AG10803 (cell line): ENCODE results near the gene WDR49.

Experiments used
- DNase-seq: peaks from one replicate; pipeline ENCODE4 v3.0.0; 2010; ENCODE audit warnings: low read depth
- H3K4me3 ChIP-seq: 2 replicates; pipeline ENCODE4 v1.5.1; 2011; ENCODE audit warnings: mild to moderate bottlenecking, low read length, control low read depth
- TF ChIP-seq, protein P1 (sequence below): conservative IDR thresholded peaks from 2 replicates; pipeline ENCODE4 v1.5.1; 2011; ENCODE audit warnings: mild to moderate bottlenecking, low read length, control low read depth, inconsistent platforms

Gene WDR49

DNA sequence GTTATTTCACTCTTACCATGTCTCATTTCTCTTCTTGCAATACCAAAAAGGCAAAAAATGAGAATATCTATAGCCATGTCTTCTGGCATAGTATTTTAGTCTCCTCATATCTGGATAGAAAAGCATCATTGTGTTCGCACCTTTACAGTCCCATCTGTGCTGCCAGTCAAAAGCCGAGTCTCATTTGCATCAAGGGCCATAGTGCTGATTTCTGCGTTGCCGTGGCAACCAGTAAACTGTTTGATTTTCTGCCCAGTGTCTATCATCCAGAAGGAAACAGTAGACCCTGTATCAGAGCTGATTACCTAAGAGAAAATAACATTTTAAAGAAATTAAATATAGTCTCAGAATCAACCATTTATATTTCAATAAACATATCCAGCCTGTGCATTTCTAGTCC lies 93.8 kb downstream of the WDR49 start:
- no peak overlapping the region for H3K4me3 ChIP-seq
- no peak for DNase-seq
- TF ChIP-seq, protein P1, sequence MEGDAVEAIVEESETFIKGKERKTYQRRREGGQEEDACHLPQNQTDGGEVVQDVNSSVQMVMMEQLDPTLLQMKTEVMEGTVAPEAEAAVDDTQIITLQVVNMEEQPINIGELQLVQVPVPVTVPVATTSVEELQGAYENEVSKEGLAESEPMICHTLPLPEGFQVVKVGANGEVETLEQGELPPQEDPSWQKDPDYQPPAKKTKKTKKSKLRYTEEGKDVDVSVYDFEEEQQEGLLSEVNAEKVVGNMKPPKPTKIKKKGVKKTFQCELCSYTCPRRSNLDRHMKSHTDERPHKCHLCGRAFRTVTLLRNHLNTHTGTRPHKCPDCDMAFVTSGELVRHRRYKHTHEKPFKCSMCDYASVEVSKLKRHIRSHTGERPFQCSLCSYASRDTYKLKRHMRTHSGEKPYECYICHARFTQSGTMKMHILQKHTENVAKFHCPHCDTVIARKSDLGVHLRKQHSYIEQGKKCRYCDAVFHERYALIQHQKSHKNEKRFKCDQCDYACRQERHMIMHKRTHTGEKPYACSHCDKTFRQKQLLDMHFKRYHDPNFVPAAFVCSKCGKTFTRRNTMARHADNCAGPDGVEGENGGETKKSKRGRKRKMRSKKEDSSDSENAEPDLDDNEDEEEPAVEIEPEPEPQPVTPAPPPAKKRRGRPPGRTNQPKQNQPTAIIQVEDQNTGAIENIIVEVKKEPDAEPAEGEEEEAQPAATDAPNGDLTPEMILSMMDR, result no peak

- TF ChIP-seq, protein P1, result no peak
- H3K4me3 ChIP-seq, result no peak overlapping the region
- no peak for DNase-seq
Measured at GRCh38 chr3:167554898-167555297, 98.8 kb downstream of the WDR49 start.

DNA sequence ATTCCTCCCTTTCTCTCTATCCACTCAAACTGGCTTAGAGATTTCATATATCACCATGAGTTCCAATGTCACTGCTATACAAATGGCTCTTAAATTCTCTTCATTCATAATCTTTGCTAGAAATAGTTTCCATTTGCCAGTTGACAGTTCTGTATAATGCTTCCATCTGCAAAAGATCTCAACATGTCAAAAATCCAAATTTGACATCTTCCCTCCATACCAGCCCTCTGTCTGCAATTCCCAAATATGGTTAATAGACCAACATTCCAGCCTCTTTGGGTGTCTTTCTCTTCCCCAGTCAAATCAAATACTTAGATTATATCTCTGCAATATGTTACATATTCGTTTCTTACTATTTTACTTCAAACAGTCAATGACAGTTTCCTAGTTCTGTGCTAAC lies 115.7 kb downstream of the WDR49 start:
- TF ChIP-seq, protein P1, result no peak
- no peak overlapping the region for H3K4me3 ChIP-seq
- no peak for DNase-seq

DNA sequence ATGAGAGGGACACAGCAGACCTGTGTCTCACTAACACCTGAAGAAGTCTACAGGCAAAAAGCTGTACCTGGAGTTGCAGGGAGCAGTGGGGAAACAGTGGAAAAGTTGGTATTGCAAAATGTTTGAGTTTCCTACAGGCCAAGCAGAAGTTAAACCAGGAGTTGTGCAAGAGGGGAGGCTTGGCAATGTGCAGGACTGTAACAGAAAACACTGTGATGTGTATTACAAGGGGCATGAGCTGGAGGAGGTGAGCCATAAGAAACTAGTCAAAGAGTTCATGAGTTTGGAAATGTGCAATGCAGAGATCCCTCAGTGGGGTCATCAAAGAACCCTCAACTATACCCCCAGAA lies 132.8 kb downstream of the WDR49 start:
- TF ChIP-seq, protein P1, result no peak
- H3K4me3 ChIP-seq, result no peak overlapping the region
- DNase-seq, result no peak

DNA sequence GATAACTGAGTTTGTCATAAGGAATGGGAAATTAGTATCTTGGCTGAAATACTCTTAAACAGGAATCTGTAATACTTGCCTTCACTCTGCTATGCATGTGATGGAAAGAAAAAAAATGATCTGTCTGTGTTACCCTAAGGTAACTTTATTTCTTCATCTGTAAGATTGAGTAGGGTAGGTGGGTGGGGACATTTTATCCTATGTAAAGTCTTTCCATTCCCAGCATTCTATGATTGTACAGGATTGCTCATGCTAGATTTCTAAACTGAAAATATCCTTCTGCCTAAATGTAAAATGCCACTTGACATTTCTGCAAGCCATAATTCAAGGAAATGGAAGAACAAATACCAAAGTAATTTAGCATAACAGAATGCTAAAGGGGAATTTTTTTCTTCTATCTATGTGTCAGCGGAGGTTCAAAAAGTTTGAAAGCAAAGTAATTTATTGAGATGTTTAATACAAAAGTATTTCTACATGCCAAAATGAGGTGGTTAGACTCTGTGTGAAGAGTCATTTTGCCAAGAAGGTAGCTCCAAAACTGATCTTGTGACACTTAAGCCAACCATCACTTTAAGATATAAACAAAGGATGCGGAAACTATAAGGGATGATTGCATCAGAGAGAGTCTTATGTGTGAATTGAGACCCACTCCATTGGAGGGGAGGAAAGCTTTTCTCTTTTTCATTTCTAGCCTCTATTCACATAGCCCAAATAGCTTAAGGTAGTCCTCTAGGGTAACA lies 133.3 kb downstream of the WDR49 start:
- TF ChIP-seq, protein P1, result no peak
- no peak overlapping the region for H3K4me3 ChIP-seq
- no peak for DNase-seq

DNA sequence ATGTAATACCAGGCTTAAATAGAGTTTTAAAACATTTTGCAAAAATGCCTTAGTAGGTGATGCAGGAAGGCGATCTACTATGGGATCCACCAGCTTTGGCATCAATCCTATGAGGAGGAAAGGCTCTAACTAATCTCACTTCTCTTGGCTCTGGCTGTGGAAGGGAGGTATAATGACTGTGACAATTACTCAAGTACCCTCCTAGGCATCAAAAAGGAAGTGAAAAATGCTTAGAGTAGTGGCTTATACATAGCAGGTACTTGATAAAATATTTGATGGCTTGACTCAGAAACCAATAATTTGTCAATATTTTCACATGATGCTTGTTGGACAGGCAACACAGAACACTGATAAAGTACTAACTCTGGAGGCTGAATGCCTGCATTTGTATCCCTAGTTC lies 145.8 kb downstream of the WDR49 start:
- no peak overlapping the region for H3K4me3 ChIP-seq
- DNase-seq, result no peak
- TF ChIP-seq, protein P1, result no peak

- no peak for DNase-seq
- TF ChIP-seq, protein P1, result no peak
- H3K4me3 ChIP-seq, result no peak overlapping the region
Measured at GRCh38 chr3:167502401-167502800, 151.3 kb downstream of the WDR49 start.
